Activated CD4-positive, CD25-positive, alpha-beta regulatory T cell (primary cell): ENCODE results near the gene ASCL4.

Experiments used
- DNase-seq, 4 experiments: peaks; one replicate each; lab custom pipeline; 2025; lab: John Stamatoyannopoulos, UW

Gene ASCL4

DNA sequence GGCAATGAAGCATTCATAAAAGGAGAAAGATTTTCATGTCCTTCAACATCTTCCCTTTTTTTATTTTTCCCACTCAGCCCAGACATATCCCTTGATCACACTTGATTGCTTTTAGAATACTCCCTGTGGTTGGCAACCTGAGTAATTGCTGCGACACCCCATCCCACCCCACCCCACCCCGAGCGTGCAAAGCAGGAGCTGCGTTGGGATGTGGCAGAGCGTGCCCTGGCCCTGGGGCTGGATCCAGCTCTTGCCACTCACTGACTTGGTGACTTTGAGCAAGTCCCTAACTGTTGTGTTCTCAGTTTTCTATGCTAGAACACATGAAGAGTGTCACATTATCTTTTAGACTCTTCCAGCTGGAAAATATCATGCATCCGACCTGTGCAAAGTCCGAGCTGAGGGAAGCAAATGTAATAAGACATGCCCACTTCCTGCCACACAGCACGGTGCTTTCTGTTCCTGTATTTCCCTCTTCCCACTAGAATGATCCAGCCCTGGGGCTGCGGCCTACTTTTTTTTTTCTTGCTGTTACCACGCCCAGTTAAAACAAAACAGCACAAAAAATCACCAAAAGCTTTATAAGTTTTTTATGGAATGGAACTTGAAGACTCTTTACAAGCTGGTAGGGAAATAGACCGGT is 4.0 kb downstream of the ASCL4 start:
- DNase-seq: no peak

DNA sequence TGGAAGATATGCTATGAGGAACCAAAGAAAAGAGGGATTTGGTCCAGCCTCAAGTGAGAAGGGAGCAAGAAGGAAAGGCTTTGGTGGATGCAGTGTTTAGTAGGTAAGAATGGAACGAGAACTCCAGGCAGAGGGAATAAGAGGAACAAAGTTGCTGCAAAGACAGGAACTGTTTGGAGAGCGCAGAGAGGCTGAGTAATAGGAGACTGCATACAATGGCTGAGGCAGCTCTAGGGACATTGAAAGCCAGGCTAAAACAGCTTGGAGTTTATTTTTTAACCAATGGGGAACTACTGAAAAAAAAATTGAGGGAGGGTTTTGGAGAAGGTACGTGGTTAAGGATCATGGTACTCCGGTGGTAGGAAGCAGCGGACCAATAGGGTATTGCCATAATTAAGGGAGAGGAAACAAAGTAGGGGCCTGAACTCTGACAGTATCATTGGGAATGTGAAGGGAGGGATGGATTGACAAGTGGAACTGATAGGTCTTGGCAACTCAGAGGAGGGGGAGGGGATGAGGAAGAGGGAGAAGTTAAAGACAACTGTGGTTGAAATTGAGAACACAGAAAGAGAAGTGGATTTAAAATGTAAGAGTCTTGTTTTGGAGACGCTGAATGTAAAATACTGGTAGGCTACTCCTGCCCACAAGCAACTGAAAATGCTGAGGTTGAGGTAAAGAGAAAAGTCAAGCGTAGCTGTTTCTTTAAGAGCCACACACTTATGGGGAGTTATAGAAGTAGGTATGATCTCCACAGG is 4.8 kb downstream of the ASCL4 start:
- DNase-seq: no peak

- no peak for DNase-seq
These were observed 5.8 kb downstream of the ASCL4 start for GRCh38 chr12:107780298-107780697.

- DNase-seq: no peak
These were observed 7.6 kb downstream of the ASCL4 start for GRCh38 chr12:107782067-107782466.

- DNase-seq: no peak
These were observed 9.2 kb downstream of the ASCL4 start for GRCh38 chr12:107783406-107784376.

- no peak for DNase-seq
These were observed 13.8 kb downstream of the ASCL4 start for GRCh38 chr12:107788281-107788680.

DNA sequence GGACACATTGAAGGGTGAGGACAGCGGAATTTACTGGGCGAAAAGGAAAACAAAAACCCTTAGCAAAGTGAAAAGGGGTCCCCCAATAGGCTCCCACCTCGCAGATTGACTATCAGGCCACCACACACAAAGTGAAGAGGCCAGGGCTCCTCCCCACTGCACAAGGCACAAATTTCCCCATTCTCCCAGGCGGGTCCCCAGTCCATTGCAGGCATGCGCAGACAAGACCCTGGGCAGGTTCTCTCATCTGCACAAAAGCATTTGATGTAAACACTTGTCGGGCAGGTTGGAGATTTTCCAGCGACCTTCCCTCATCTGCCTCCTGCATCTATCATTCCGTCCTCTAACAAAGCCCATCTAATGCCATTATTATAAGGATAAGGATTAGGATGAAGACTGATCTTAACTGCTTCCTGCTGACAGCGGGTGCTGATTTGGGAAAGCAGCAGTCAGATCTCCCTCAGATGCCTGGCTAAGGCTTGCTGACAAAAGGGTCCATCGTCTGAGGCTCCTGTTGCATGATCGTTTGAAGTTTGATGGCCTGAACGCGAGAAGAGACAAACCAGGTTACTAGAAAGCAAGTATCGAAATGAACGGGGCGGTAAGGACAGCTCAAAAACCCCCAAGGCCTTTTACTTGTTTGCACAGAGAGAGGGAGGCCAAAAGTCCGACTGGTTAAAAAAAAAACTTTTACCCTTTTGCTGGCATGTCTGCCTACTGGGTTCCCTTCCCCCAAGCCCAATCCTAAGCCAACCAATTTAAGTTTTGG is 14.4 kb downstream of the ASCL4 start:
- no peak for DNase-seq

DNA sequence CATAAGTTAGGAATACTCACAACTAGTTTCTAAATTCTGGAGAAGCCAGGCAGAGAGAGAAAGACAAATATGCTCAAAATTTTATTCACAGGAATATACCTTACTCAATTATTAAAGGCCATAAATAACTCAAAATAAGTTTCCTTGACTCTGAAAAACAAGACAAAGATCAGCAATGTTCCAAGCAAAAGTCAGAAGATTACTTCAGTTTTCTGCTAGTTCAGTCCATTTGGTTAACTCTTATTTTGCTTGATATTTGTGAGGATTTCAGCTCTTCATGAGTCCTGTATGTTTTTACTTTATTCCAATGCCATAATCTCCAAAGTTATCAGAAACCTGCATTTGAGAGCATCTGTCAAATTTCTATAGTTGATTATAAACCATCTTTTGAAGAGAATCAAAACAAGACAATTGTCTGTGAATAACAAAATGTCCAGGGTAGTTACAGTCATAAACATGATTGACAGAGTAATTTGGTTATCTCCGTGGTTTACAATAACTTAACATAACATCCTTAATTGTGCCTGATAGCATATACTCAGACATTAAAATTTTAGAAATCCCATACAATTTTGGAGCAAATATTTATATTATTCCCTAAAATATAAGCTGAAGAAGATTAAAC is 17.1 kb downstream of the ASCL4 start:
- DNase-seq: no peak

- DNase-seq: no peak
These were observed 19.9 kb downstream of the ASCL4 start for GRCh38 chr12:107794451-107794850.

DNA sequence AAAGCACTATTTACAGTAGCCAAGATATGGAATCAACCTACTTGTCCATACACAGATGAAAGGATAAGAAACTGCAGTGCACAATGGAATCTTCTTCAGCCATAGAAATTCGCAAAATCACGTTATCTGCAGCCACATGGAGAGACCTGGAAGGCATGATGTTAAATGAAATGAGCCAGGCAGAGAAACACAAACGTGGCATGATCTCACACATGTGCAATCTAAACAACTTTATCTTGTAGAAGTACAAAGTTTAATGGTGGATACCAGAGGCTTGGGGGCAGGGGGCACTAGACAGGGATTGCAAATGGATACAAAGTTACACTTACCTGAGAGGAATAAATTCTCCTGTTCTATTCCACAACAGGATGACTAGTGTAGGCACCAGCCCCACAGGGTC is 24.1 kb downstream of the ASCL4 start:
- no peak for DNase-seq

DNA sequence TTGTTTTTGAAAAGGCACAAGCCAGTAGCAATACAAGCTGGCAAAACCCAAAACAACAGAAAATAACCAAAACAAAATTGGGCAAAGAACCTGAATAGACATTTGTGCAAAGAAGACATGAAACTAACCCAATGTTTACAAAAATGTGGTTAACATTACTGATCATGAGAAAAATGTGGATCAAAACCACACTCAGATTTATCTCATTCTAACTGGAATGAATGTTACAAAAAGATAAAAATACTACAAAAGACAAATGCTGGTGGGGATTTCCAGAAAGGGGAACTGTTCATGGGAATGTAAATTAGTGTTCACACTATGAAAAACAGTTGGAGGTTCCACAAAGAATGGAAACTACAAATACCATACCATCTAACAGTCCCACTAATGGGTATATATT is 26.6 kb downstream of the ASCL4 start:
- DNase-seq: no peak

- DNase-seq: no peak
These were observed 28.6 kb downstream of the ASCL4 start for GRCh38 chr12:107803092-107803491.

- no peak for DNase-seq
These were observed 31.1 kb downstream of the ASCL4 start for GRCh38 chr12:107805488-107806180.

DNA sequence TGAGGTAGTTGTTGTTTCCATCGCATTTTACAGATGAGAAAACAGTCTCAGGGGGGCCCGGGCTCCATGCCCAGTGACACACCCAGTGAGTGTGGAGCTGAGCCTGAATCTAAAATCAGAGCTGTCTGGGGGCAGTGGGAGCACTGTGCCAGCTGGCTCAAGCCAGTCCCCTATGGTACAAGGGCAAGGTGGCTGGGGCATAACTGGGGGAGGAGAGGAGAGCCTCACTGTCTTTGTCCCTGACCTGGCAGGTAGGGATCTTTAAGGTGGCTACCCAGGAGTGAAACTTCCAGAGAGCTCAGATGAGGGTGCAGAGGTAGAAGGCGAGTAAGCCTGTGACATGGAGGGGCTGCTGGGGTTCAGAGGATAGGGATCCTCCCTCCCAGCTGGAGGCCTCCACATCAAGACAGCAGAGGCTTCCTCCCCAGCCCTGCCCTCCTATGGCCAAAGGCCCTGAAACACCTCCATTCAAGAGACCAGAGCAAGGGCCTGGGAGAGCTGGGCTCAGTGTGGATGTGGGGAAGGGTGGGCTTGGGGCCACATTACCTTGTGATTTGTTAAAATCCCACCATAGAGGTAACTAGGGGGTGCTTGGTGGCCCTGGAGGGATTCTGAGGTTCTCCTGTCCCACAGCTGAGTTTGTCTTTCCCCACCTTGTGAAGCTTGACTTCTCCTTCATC is 33.1 kb downstream of the ASCL4 start:
- no peak for DNase-seq

- DNase-seq: no peak
These were observed 42.7 kb downstream of the ASCL4 start for GRCh38 chr12:107817250-107817649.

DNA sequence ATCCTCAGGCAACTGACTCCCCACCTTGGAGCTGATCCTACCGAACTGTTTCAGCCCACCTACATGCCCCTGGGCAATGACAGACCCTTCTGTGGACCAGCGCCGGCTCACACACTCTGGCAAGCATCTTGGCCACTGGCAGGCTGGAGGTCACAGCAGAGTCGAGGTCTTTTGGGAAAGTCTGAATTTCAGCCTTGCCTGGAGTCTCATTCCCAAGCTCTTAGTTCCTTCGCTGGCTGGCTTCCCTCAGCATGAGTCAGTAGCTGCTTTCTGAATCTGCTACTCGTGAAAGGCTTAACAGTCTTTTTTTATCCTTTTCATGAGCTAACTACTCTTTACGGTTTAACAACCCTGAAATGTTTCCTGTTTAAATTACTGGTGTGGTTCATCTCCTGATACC is 44.5 kb downstream of the ASCL4 start:
- DNase-seq: no peak

GRCh38 chr12:107822356-107822755 is 47.9 kb downstream of the ASCL4 start:
- DNase-seq: no peak
